ENCODE measurements around the gene GCN1. TPM values are rescaled to one million over a fixed set of nuclear protein-coding genes. Genes with fewer than 3 reads are reported as not detected.

The GCN1 gene
- total and polyA plus RNA-seq, 2 donors (not counting 3 experiments of a cell fraction or from before 2014, with no cell fraction given), result 30.1 to 101 TPM

DNA sequence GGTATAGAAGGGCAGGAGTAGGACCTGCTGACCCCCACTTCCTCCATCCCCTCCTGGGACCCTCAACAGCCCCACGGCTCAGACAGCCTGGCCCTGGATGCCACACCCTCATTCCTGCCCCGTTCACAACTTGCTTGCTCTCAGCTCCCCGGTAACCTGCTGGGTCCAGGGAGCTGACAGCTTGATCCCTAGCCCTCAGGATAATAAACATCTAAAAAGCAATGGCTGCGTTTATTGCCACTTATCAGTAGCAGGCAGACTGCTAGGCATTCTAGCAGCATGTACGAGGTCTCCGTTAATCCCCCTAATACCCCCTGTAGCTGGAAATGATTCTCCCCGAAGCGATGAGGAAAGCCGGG lies 30.7 kb upstream of the GCN1 start:
- H3K79me2 ChIP-seq (ENCODE audit: control insufficient read depth, insufficient read depth, low read length), result peaks cover 91% of the 10 kb centered on the region
- FAIRE-seq (no peak), DNase-seq (ENCODE audit: low read depth, low spot score) (no peak)
- H3K4me2 ChIP-seq (ENCODE audit: insufficient read depth, low read length), result no peak overlapping the region
- TF ChIP-seq MYC (IDR thresholded peaks at IDR 0.05; ENCODE audit: low read depth, low read length) (no peak), FOS (IDR thresholded peaks at IDR 0.05; ENCODE audit: borderline replicate concordance, insufficient read depth, low read length) (no peak), POLR2A (IDR thresholded peaks at IDR 0.05; ENCODE audit: low read depth, low read length) (no peak), GATA2 (IDR thresholded peaks at IDR 0.05; ENCODE audit: insufficient read depth, insufficient read length, low read depth, low read length) (no peak), POLR2AphosphoS5 (IDR thresholded peaks at IDR 0.05; ENCODE audit: insufficient read depth, low read depth, low read length) (no peak), EZH2 (IDR thresholded peaks at IDR 0.05; ENCODE audit: borderline replicate concordance, low read depth, low read length, severe bottlenecking) (no peak), JUN (IDR thresholded peaks at IDR 0.05; ENCODE audit: borderline replicate concordance, insufficient read depth, insufficient read length, low read depth) (no peak)
- TF ChIP-seq, protein P1, sequence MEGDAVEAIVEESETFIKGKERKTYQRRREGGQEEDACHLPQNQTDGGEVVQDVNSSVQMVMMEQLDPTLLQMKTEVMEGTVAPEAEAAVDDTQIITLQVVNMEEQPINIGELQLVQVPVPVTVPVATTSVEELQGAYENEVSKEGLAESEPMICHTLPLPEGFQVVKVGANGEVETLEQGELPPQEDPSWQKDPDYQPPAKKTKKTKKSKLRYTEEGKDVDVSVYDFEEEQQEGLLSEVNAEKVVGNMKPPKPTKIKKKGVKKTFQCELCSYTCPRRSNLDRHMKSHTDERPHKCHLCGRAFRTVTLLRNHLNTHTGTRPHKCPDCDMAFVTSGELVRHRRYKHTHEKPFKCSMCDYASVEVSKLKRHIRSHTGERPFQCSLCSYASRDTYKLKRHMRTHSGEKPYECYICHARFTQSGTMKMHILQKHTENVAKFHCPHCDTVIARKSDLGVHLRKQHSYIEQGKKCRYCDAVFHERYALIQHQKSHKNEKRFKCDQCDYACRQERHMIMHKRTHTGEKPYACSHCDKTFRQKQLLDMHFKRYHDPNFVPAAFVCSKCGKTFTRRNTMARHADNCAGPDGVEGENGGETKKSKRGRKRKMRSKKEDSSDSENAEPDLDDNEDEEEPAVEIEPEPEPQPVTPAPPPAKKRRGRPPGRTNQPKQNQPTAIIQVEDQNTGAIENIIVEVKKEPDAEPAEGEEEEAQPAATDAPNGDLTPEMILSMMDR (IDR thresholded peaks at IDR 0.05; ENCODE audit: extremely low read depth in 1 of 2, insufficient read depth in 1 of 2, low read depth in 1 of 2, low read length in 2 of 2), result no peak
- TF ChIP-seq, protein P2, sequence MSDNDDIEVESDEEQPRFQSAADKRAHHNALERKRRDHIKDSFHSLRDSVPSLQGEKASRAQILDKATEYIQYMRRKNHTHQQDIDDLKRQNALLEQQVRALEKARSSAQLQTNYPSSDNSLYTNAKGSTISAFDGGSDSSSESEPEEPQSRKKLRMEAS (IDR thresholded peaks at IDR 0.05; ENCODE audit: insufficient read depth, insufficient read length), result no peak
- H3K27ac ChIP-seq (ENCODE audit: insufficient read depth, low read depth, low read length), result peak overlapping the region; percentile 41
- no peaks in the 10 kb centered on the region for H3K27me3 ChIP-seq (ENCODE audit: control insufficient read depth in 2 of 2, insufficient read depth in 2 of 2, low read length in 2 of 2)
- no peaks in the 10 kb centered on the region for H4K20me1 ChIP-seq (replicated peaks; ENCODE audit: control insufficient read depth, extremely low read depth, insufficient read depth, low read length)
- BruUV-seq (replicated peaks), result no TSS peak
- no peak overlapping the region for H2AFZ ChIP-seq (ENCODE audit: low read depth, low read length)
- peaks cover 42% of the 10 kb centered on the region for H3K4me1 ChIP-seq (ENCODE audit: control insufficient read depth, extremely low read depth, insufficient read depth, low read length)
- no peaks in the 10 kb centered on the region for H3K9me3 ChIP-seq (replicated peaks; ENCODE audit: control insufficient read depth, insufficient read depth, low read length)
- intact Hi-C loops (cut with micrococcal nuclease), result no loop called here
- H3K9ac ChIP-seq (replicated peaks; ENCODE audit: extremely low read depth, insufficient read depth, low read length), result peak overlapping the region; percentile 8
- peaks cover 13 to 54% of the 10 kb centered on the region in 2 experiments for H3K36me3 ChIP-seq (ENCODE audit: control insufficient read depth in 2 of 2, extremely low read depth in 1 of 2, insufficient read depth in 2 of 2, low read length in 2 of 2)
- H3K4me3 ChIP-seq (replicated peaks in 1 of 3; ENCODE audit: insufficient read depth in 1 of 3, low read depth in 1 of 3, low read length in 3 of 3), result no peak overlapping the region
- dilution Hi-C loops (cut with MboI; ENCODE audit: extremely low pct_ligation_motif_present, low sequenced_read_pairs), result no loop called here
- ChIA-PET POLR2A (interaction anchor here (0.6 to 8.6 kb wide), 4 partner anchors 24 to 66 kb away, joined by 4 to 88 read pairs (median 22); partner anchors contain the start of genes PXN, RNU4-2 and RPLP0), CTCF (interaction anchor here (3.6 to 10.7 kb wide), 3 partner anchors 10 to 66 kb away, joined by 19 to 1402 read pairs (median 99); partner anchors contain the start of genes PXN, RNU4-1 and RNU4-2)
- no peaks in the 10 kb centered on the region for H3K9me1 ChIP-seq (replicated peaks; ENCODE audit: control insufficient read depth, extremely low read depth, insufficient read depth, low read length)

Data from endothelial cell of umbilical vein (primary cell).